Skeletal muscle satellite cell (primary cell): ENCODE data around the gene UROS.

Experiments used
- H3K27me3 ChIP-seq: 2 replicates; pipeline ENCODE4 v1.7.0; 2013; ENCODE audit warnings: low read length; ENCODE audit not compliant: control insufficient read depth, insufficient read depth
- H3K36me3 ChIP-seq: 2 replicates; pipeline ENCODE4 v1.7.0; 2013; ENCODE audit warnings: mild to moderate bottlenecking, control low read depth, low read length; ENCODE audit not compliant: insufficient read depth
- H3K4me1 ChIP-seq: 2 replicates; pipeline ENCODE4 v1.7.0; 2013; ENCODE audit warnings: low read length; ENCODE audit not compliant: control insufficient read depth, insufficient read depth
- H3K4me2 ChIP-seq: 2 replicates; pipeline ENCODE4 v1.7.0; 2013; ENCODE audit warnings: mild to moderate bottlenecking, low read length
- H3K4me3 ChIP-seq: 2 replicates; pipeline ENCODE4 v1.7.0; 2013; ENCODE audit warnings: low read length
- H3K9ac ChIP-seq: 2 replicates; pipeline ENCODE4 v1.7.0; 2013; ENCODE audit warnings: mild to moderate bottlenecking, low read depth, low read length, moderate library complexity
- H3K9me3 ChIP-seq: replicated peaks from 2 replicates; pipeline ENCODE4 v1.7.0; 2013; ENCODE audit warnings: mild to moderate bottlenecking, control low read depth, low read length

Gene UROS

GRCh38 chr10:125824736-125825135 is 1.7 kb upstream of the UROS start:
- Histone ChIP-seq H3K27me3 (no peaks in the 10 kb centered on the region), H3K9ac (peak overlapping the region; percentile 87), H3K36me3 (peaks cover 30% of the 10 kb centered on the region), H3K9me3 (no peaks in the 10 kb centered on the region), H3K4me3 (peak overlapping the region; percentile 95), H3K4me2 (peak overlapping the region; percentile 86), H3K4me1 (peaks cover 28% of the 10 kb centered on the region)

DNA sequence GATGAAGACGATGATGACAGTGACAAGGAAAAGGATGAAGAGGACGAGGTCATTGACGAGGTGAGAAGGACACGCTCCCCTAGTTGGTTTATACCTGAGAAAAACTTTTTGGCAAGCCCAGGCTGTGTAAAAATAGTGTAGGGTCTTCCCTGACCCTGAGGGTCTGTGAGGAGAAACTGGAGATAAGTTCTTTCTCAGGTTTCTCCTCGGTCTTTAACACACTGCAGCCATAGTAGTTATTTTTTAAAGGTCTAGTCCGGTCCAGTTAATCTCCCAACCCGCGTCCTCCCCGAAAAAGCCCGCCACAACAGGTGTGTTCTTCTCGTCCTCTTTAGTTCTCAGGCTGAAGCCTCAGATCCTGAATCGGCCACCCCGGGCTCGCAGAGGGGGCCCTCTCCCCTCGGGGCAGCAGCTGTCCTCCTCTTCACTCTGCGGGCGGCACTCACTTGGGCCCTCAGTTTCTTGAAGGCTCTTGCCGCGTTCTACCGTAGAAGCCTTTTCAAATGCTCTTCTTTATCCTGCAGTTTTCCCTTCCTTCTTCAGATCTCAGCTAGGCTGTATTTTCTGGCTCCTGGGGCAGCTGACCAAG is 699 bp upstream of the UROS start:
- Histone ChIP-seq H3K4me3 (peak overlapping the region; percentile 95), H3K27me3 (no peaks in the 10 kb centered on the region), H3K9me3 (no peaks in the 10 kb centered on the region), H3K9ac (peak overlapping the region; percentile 87), H3K36me3 (peaks cover 20% of the 10 kb centered on the region), H3K4me1 (peaks cover 28% of the 10 kb centered on the region), H3K4me2 (peak overlapping the region; percentile 86)

GRCh38 chr10:125820701-125821100 is 2.4 kb downstream of the UROS start:
- no peak overlapping the region for H3K4me3 ChIP-seq
- H3K4me2 ChIP-seq, result no peak overlapping the region
- peaks cover 7% of the 10 kb centered on the region for H3K36me3 ChIP-seq
- H3K27me3 ChIP-seq, result no peaks in the 10 kb centered on the region
- H3K4me1 ChIP-seq, result peaks cover 23% of the 10 kb centered on the region
- no peaks in the 10 kb centered on the region for H3K9me3 ChIP-seq
- no peak overlapping the region for H3K9ac ChIP-seq

- Histone ChIP-seq H3K9me3 (no peaks in the 10 kb centered on the region), H3K36me3 (peaks cover 27% of the 10 kb centered on the region), H3K4me3 (no peak overlapping the region), H3K4me1 (peaks cover 7% of the 10 kb centered on the region), H3K27me3 (no peaks in the 10 kb centered on the region), H3K9ac (no peak overlapping the region), H3K4me2 (no peak overlapping the region)
Measured at GRCh38 chr10:125817337-125817946, 5.6 kb downstream of the UROS start.

DNA sequence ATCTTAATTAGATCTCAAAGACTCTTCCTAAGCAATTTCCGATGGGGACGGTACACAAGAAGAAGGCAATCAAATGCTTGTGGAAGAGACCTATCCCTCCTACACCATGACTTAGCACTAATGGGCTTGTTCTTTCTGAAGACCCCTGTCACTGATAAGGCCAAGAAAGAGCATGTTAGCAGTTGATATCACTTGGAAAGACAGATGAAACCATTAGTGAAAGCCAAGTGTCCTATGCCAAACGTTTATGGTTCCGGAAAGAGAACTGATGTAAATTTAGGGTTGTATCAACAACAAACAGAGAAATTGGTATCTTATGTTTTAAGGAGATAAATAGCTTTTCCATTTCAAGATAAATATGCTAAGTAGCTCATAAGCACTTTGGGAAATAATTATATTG is 6.5 kb downstream of the UROS start:
- no peaks in the 10 kb centered on the region for H3K4me1 ChIP-seq
- no peaks in the 10 kb centered on the region for H3K27me3 ChIP-seq
- H3K9me3 ChIP-seq, result no peaks in the 10 kb centered on the region
- peaks cover 27% of the 10 kb centered on the region for H3K36me3 ChIP-seq
- H3K4me2 ChIP-seq, result no peak overlapping the region
- no peak overlapping the region for H3K4me3 ChIP-seq
- H3K9ac ChIP-seq, result no peak overlapping the region

DNA sequence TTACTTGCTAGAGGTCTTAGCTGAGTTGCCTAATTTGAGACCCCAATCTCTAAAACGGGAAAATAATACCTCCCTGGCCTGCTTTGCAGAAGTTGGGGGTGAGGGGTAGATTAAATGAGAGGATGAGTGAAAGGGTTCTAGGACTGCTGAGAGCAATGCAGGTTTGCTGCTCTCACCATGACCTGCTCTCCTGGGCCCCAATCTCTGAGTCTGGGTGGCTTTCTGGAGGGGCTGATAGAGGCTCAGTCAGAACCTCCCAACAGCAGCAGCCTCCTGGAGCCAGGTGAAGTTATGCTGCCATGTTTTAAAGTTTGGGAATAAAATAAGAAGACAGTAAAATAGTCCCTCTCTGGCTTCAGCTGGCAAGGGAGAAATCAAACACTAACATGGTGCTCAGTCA is 7.3 kb downstream of the UROS start:
- H3K4me3 ChIP-seq, result no peak overlapping the region
- H3K4me2 ChIP-seq, result no peak overlapping the region
- H3K4me1 ChIP-seq, result no peaks in the 10 kb centered on the region
- H3K9me3 ChIP-seq, result no peaks in the 10 kb centered on the region
- no peaks in the 10 kb centered on the region for H3K27me3 ChIP-seq
- peaks cover 32% of the 10 kb centered on the region for H3K36me3 ChIP-seq
- H3K9ac ChIP-seq, result no peak overlapping the region

DNA sequence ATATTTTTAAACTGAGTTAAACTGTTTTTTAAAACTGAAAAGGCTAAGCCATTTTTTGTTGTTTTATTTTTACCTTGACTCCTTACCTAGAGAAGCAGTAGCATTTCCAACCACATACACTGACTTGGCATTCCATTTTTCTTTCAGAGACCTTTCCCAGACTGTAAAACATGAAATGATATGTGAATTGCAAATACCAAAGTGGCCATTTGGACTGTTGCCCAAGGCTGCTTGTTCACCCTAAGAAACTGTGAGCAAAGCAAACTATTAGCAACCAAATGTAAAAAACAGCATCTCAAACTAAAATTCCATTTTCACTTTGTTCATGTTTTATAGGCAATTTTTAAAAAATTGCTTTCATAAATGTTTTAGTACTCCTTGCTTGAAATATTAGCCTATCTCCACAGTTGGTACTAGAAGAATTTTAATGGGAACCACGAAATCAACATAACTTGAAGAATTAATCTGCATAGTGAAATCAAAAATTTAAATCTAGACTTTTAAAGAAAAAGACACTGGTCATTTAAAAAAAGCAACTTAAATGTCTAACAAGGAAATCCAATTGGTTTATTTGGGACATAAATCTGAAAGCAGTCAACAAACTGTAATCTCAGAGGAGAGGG is 10.8 kb downstream of the UROS start:
- Histone ChIP-seq H3K4me1 (no peaks in the 10 kb centered on the region), H3K36me3 (peaks cover 55% of the 10 kb centered on the region), H3K27me3 (no peaks in the 10 kb centered on the region), H3K9ac (no peak overlapping the region), H3K4me3 (no peak overlapping the region), H3K9me3 (no peaks in the 10 kb centered on the region), H3K4me2 (no peak overlapping the region)

- H3K4me3 ChIP-seq, result no peak overlapping the region
- H3K9me3 ChIP-seq, result no peaks in the 10 kb centered on the region
- no peak overlapping the region for H3K4me2 ChIP-seq
- H3K9ac ChIP-seq, result no peak overlapping the region
- peaks cover 61% of the 10 kb centered on the region for H3K36me3 ChIP-seq
- H3K4me1 ChIP-seq, result no peaks in the 10 kb centered on the region
- H3K27me3 ChIP-seq, result no peaks in the 10 kb centered on the region
Measured at GRCh38 chr10:125811251-125811650, 11.8 kb downstream of the UROS start.

GRCh38 chr10:125808047-125808446 is 15.0 kb downstream of the UROS start:
- H3K4me1 ChIP-seq, result no peaks in the 10 kb centered on the region
- peaks cover 64% of the 10 kb centered on the region for H3K36me3 ChIP-seq
- no peaks in the 10 kb centered on the region for H3K27me3 ChIP-seq
- no peak overlapping the region for H3K4me3 ChIP-seq
- H3K4me2 ChIP-seq, result no peak overlapping the region
- no peaks in the 10 kb centered on the region for H3K9me3 ChIP-seq
- H3K9ac ChIP-seq, result no peak overlapping the region

GRCh38 chr10:125802739-125803138 is 20.3 kb downstream of the UROS start:
- no peak overlapping the region for H3K4me3 ChIP-seq
- H3K36me3 ChIP-seq, result peaks cover 45% of the 10 kb centered on the region
- H3K27me3 ChIP-seq, result no peaks in the 10 kb centered on the region
- no peaks in the 10 kb centered on the region for H3K9me3 ChIP-seq
- H3K4me1 ChIP-seq, result no peaks in the 10 kb centered on the region
- H3K9ac ChIP-seq, result no peak overlapping the region
- no peak overlapping the region for H3K4me2 ChIP-seq

DNA sequence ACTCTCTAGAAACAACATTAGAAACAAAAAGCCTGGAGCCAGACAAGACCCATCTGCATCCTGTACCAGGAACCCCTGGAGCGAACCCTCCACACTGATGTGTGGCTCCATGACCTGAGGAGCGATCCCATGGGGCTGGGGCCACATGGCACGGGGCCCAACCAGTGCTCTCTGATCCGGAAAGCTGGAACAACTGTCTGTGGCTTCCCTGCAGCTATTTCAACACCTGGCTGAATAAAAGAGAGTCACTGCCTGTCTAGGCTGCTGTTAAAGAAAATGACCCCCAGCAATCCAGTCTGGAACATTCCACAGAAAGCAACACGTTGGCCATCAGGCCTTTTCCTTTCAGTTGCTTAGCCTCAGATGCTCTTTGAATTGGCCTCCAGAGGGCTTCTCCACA is 20.9 kb downstream of the UROS start:
- Histone ChIP-seq H3K4me3 (no peak overlapping the region), H3K36me3 (peaks cover 47% of the 10 kb centered on the region), H3K4me2 (no peak overlapping the region), H3K4me1 (no peaks in the 10 kb centered on the region), H3K9ac (no peak overlapping the region), H3K9me3 (no peaks in the 10 kb centered on the region), H3K27me3 (no peaks in the 10 kb centered on the region)

DNA sequence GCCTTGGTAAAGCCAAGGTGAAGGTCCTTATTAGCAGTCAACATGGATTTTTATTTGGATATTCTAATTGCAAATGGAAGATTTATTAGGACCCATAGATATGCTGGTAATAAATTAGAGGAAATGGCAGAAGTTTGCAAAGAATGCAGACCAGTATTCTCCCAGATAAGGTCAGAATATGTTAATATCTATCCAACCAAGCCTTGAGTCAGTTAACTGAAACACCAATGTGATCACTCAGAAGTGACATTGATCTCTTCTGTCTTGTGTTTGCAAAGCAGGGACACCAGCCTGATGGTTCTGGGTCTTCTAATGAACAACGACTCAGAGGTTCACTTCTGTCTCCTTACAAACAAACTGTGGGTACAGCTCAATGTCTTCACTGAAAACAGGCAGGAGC is 21.5 kb downstream of the UROS start:
- Histone ChIP-seq H3K9me3 (no peaks in the 10 kb centered on the region), H3K9ac (no peak overlapping the region), H3K36me3 (peaks cover 45% of the 10 kb centered on the region), H3K27me3 (no peaks in the 10 kb centered on the region), H3K4me2 (no peak overlapping the region), H3K4me1 (no peaks in the 10 kb centered on the region), H3K4me3 (no peak overlapping the region)
